Measurements from ENCODE around the gene MYO5C.

DNA sequence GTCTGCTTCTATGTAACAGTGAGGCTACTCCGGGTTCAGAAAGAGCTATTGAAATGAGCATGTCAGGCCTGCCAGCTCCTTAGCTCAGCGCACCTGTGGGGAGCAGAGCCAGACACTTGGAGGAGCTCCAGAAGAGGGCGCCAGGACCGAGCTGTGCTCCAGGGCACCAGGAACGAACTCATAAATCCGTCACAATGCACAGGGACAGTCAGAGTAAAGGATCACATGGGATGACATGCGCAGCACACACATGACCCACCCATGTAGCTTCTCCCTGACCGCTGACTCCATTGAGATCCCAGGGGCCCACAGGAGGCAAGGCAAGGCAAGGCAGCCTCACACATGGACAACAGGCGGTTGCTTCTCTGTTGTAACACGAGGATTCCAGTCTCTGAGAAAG lies 78.4 kb downstream of the MYO5C start:
- TF ChIP-seq CEBPB (IDR thresholded peaks at IDR 0.05; ENCODE audit: low read depth, low read length) (no peak), JUN (IDR thresholded peaks at IDR 0.05; ENCODE audit: low read depth, low read length) (no peak), RAD21 (IDR thresholded peaks at IDR 0.05 in 1 of 2, conservative IDR thresholded peaks at IDR 0.05 in 1 of 2; ENCODE audit: low read depth in 2 of 2, low read length in 2 of 2) (peak; percentile 29 to 55; a peak in 3 of 4 replicates), SAP30 (IDR thresholded peaks at IDR 0.05; ENCODE audit: insufficient read depth, insufficient replicate concordance, low read length) (no peak), TEAD4 (IDR thresholded peaks at IDR 0.05; ENCODE audit: low read depth, low read length) (no peak), POLR2A (IDR thresholded peaks at IDR 0.05; ENCODE audit: control extremely low read depth in 1 of 2, low read depth in 2 of 2, low read length in 2 of 2) (no peak), CHD2 (IDR thresholded peaks at IDR 0.05; ENCODE audit: low read length) (no peak), SIX5 (IDR thresholded peaks at IDR 0.05; ENCODE audit: low read depth, low read length) (no peak), SRF (IDR thresholded peaks at IDR 0.05; ENCODE audit: low read depth, low read length) (no peak), FOSL1 (IDR thresholded peaks at IDR 0.05; ENCODE audit: insufficient read depth, low read depth, low read length) (no peak), RFX5 (IDR thresholded peaks at IDR 0.05; ENCODE audit: borderline replicate concordance, low read depth, low read length) (no peak)
- TF ChIP-seq, protein P1, sequence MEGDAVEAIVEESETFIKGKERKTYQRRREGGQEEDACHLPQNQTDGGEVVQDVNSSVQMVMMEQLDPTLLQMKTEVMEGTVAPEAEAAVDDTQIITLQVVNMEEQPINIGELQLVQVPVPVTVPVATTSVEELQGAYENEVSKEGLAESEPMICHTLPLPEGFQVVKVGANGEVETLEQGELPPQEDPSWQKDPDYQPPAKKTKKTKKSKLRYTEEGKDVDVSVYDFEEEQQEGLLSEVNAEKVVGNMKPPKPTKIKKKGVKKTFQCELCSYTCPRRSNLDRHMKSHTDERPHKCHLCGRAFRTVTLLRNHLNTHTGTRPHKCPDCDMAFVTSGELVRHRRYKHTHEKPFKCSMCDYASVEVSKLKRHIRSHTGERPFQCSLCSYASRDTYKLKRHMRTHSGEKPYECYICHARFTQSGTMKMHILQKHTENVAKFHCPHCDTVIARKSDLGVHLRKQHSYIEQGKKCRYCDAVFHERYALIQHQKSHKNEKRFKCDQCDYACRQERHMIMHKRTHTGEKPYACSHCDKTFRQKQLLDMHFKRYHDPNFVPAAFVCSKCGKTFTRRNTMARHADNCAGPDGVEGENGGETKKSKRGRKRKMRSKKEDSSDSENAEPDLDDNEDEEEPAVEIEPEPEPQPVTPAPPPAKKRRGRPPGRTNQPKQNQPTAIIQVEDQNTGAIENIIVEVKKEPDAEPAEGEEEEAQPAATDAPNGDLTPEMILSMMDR (IDR thresholded peaks at IDR 0.05; ENCODE audit: control extremely low read depth in 1 of 3, insufficient read depth in 1 of 3, low read depth in 1 of 3, low read length in 3 of 3): peak; percentile 60 to 75 (median 72)

Measured in H1 (cell line).